Keratinocyte (primary cell): Measurements from ENCODE around the gene HPD. TPM values are rescaled to one million over a fixed set of nuclear protein-coding genes. Genes with fewer than 3 reads are reported as not detected.

Experiments used
- DNase-seq: peaks from one replicate; pipeline ENCODE4 v3.0.0-alpha.2; 2011; ENCODE audit warnings: low read depth, missing footprints, low spot score
- FAIRE-seq: peaks from 2 replicates; lab custom pipeline; 2011; peaks lifted over from hg19 to GRCh38; lab: Jason Lieb, UNC
- H2AFZ ChIP-seq: 2 replicates; pipeline ENCODE4 v1.6.0; 2012; ENCODE audit warnings: low read length, control low read depth, inconsistent platforms; ENCODE audit not compliant: control insufficient read depth
- H3K27ac ChIP-seq: 2 replicates; pipeline ENCODE4 v1.5.1; 2011; ENCODE audit warnings: low read length; ENCODE audit not compliant: control insufficient read depth, insufficient read depth
- H3K27me3 ChIP-seq: 3 replicates; pipeline ENCODE4 v1.6.0; 2011; ENCODE audit warnings: low read length; ENCODE audit not compliant: control insufficient read depth, insufficient read depth; ENCODE audit errors: extremely low read depth
- H3K36me3 ChIP-seq, 2 experiments: 2 replicates in 1 of 2; 3 replicates in 1 of 2; pipeline ENCODE4 v1.5.1; 2011; ENCODE audit warnings: low read length in 2 of 2, mild to moderate bottlenecking in 1 of 2; ENCODE audit not compliant: control insufficient read depth in 2 of 2, insufficient read depth in 2 of 2; ENCODE audit errors: extremely low read depth in 1 of 2
- H3K4me1 ChIP-seq: 3 replicates; pipeline ENCODE4 v1.5.1; 2011; ENCODE audit warnings: low read length; ENCODE audit not compliant: control insufficient read depth, insufficient read depth; ENCODE audit errors: extremely low read depth
- H3K4me2 ChIP-seq: 3 replicates; pipeline ENCODE4 v1.6.0; 2011; ENCODE audit warnings: low read depth, low read length; ENCODE audit not compliant: control insufficient read depth, insufficient read depth; ENCODE audit errors: extremely low read depth
- H3K4me3 ChIP-seq, 3 experiments: fragments of 200-600 bp in 1 of 3; sonication (generic) in 1 of 3; 2 replicates in 2 of 3; 3 replicates in 1 of 3; pipeline ENCODE4 v1.5.1; 2011 to 2016; ENCODE audit warnings: low read length in 3 of 3, mild to moderate bottlenecking in 3 of 3, control low read depth in 2 of 3, inconsistent platforms in 1 of 3, low read depth in 1 of 3, mixed read lengths in 1 of 3, mixed run types in 1 of 3, moderate library complexity in 1 of 3; ENCODE audit not compliant: control insufficient read depth in 2 of 3, insufficient read depth in 2 of 3; ENCODE audit errors: extremely low read depth in 1 of 3
- H3K79me2 ChIP-seq: 2 replicates; pipeline ENCODE4 v1.6.0; 2012; ENCODE audit warnings: low read length; ENCODE audit not compliant: control insufficient read depth, insufficient read depth
- H3K9ac ChIP-seq: 3 replicates; pipeline ENCODE4 v1.6.0; 2011; ENCODE audit warnings: low read length; ENCODE audit not compliant: control insufficient read depth, insufficient read depth; ENCODE audit errors: extremely low read depth
- H3K9me1 ChIP-seq: 3 replicates; pipeline ENCODE4 v1.6.0; 2011; ENCODE audit warnings: low read length; ENCODE audit not compliant: control insufficient read depth, insufficient read depth; ENCODE audit errors: extremely low read depth
- H3K9me3 ChIP-seq: 2 replicates; pipeline ENCODE4 v1.5.1; 2012; ENCODE audit warnings: low read depth, low read length; ENCODE audit not compliant: control insufficient read depth
- H4K20me1 ChIP-seq: 3 replicates; pipeline ENCODE4 v1.6.0; 2011; ENCODE audit warnings: low read length; ENCODE audit not compliant: control insufficient read depth, insufficient read depth; ENCODE audit errors: extremely low read depth
- CTCF ChIP-seq, 3 experiments: IDR thresholded peaks in 1 of 3; conservative IDR thresholded peaks in 1 of 3; optimal IDR thresholded peaks in 1 of 3; 2 replicates in 2 of 3; 3 replicates in 1 of 3; pipeline versions ENCODE3 to v1.5.1; 2011; ENCODE audit warnings: low read length in 3 of 3, mild to moderate bottlenecking in 3 of 3, moderate library complexity in 2 of 3, control low read depth in 1 of 3, inconsistent platforms in 1 of 3; ENCODE audit not compliant: insufficient read depth in 2 of 3; ENCODE audit errors: extremely low read depth in 1 of 3
- EZH2 ChIP-seq: IDR thresholded peaks from one replicate; pipeline ENCODE4 v1.6.1; 2012; ENCODE audit warnings: inconsistent platforms, mild to moderate bottlenecking, low read length, moderate library complexity
- dilution Hi-C: fragments of 300-500 bp; cut with MboI; formaldehyde crosslinking; loops from one replicate; pipeline ENCODE4 v1.7.0; 2020; ENCODE audit warnings: low sequenced_read_pairs; ENCODE audit not compliant: extremely low pct_ligation_motif_present
- polyA plus RNA-seq, 5 experiments: library from polyadenylated mRNA; depleted of rRNA in 3 of 5; stranded (reverse) in 3 of 5; stranded (forward) in 1 of 5; unstranded in 1 of 5; fragments of >200 nt; gene quantifications; 1 replicate in 1 of 5; 2 replicates in 3 of 5; 3 replicates in 1 of 5; pipeline versions ENCODE4 v1.2.1 to v1.2.3, GENCODE V29; 2011 to 2012; ENCODE audit warnings: missing spikeins in 2 of 5, low read depth in 1 of 5, low replicate concordance in 1 of 5

Gene HPD
- polyA plus RNA-seq, 1 donor (not counting 4 experiments of a cell fraction or from before 2014, with no cell fraction given), result not detected

- peak overlapping the region; percentile 65 to 82 (median 77) for H3K4me3 ChIP-seq
- peaks cover 13% of the 10 kb centered on the region for H4K20me1 ChIP-seq
- H3K9me1 ChIP-seq, result no peaks in the 10 kb centered on the region
- peaks cover 28% of the 10 kb centered on the region for H3K4me1 ChIP-seq
- no peak for TF ChIP-seq CTCF (optimal IDR thresholded peaks at IDR 0.05 in 1 of 3, IDR thresholded peaks at IDR 0.05 in 1 of 3, conservative IDR thresholded peaks at IDR 0.05 in 1 of 3; ENCODE audit: extremely low read depth in 1 of 3, insufficient read depth in 2 of 3, low read length in 3 of 3)
- no peak for TF ChIP-seq EZH2
- no peak overlapping the region for H2AFZ ChIP-seq
- H3K27ac ChIP-seq, result peak overlapping the region; percentile 40
- H3K9ac ChIP-seq, result peak overlapping the region; percentile 98
- dilution Hi-C loops, result no loop called here
- H3K36me3 ChIP-seq, result peaks cover 25 to 29% of the 10 kb centered on the region in 2 experiments
- H3K4me2 ChIP-seq, result peak overlapping the region; percentile 99
- DNase-seq (no peak), FAIRE-seq (no peak)
- H3K79me2 ChIP-seq, result peaks cover 65% of the 10 kb centered on the region
- H3K9me3 ChIP-seq, result no peaks in the 10 kb centered on the region
- no peaks in the 10 kb centered on the region for H3K27me3 ChIP-seq
These were observed 51.9 kb downstream of the HPD start for GRCh38 chr12:121806546-121807423.

DNA sequence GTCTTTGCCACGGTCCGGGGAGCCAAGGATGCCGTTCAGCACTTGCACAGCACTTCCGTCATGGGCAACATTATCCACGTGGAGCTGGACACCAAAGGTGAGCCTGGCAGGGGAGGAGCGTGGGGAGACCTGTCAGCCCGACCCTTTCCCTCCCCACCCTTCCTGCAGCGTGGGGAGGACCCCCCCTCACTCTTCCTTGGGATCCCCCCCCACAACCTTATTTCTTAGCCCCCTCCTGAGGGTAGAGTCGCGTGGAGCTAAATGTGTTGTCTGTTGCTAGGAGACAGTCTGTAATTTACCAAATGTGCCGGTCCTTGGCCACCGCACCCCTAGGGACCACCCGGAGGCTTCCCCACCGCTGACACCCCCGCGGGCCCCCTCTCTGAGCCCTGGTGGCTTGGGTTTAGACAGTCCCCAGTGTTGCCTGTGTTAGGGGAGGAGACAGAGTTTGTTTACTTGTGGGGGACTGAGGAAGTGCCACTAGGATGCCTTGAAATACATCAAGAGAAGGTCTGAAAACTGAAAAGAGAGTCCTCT lies 52.6 kb downstream of the HPD start:
- FAIRE-seq, result no peak
- peaks cover 28% of the 10 kb centered on the region for H3K4me1 ChIP-seq
- H3K79me2 ChIP-seq, result peaks cover 61% of the 10 kb centered on the region
- dilution Hi-C loops, result no loop called here
- peak overlapping the region; percentile 98 for H3K9ac ChIP-seq
- no peaks in the 10 kb centered on the region for H3K9me3 ChIP-seq
- peaks cover 19 to 28% of the 10 kb centered on the region in 2 experiments for H3K36me3 ChIP-seq
- H4K20me1 ChIP-seq, result peaks cover 8% of the 10 kb centered on the region
- peak overlapping the region; percentile 40 for H3K27ac ChIP-seq
- DNase-seq, result no peak
- no peak overlapping the region for H2AFZ ChIP-seq
- TF ChIP-seq CTCF (optimal IDR thresholded peaks at IDR 0.05 in 1 of 3, IDR thresholded peaks at IDR 0.05 in 1 of 3, conservative IDR thresholded peaks at IDR 0.05 in 1 of 3; ENCODE audit: extremely low read depth in 1 of 3, insufficient read depth in 2 of 3, low read length in 3 of 3), result no peak
- no peak for TF ChIP-seq EZH2
- H3K9me1 ChIP-seq, result no peaks in the 10 kb centered on the region
- H3K4me3 ChIP-seq, result peak overlapping the region; percentile 65 to 82 (median 77)
- peak overlapping the region; percentile 99 for H3K4me2 ChIP-seq
- H3K27me3 ChIP-seq, result no peaks in the 10 kb centered on the region
